ENCODE results near the gene BACH2. TPM values are rescaled to one million over a fixed set of nuclear protein-coding genes. Genes with fewer than 3 reads are reported as not detected.

The BACH2 gene
- total and polyA plus RNA-seq, 9 of the 15 experiments (the other 6 are each of a cell fraction or from before 2014, with no cell fraction given) = 0.06 to 3.1 (median 0.59) TPM

GRCh38 chr6:89948876-89949275 is 347.8 kb downstream of the BACH2 start (continued):
- no peak for TF ChIP-seq NKRF (IDR thresholded peaks at IDR 0.05; ENCODE audit: borderline replicate concordance)
- no peak for TF ChIP-seq ZNF3 (CRISPR knock-in tag; IDR thresholded peaks at IDR 0.05)
- TF ChIP-seq FIP1L1 (IDR thresholded peaks at IDR 0.05; ENCODE audit: low read depth, low read length, poor library complexity, severe bottlenecking) = no peak
- TF ChIP-seq NFYB (IDR thresholded peaks at IDR 0.05; ENCODE audit: extremely low read depth, insufficient read length) = no peak
- no peak for TF ChIP-seq HSF4 (CRISPR knock-in tag; IDR thresholded peaks at IDR 0.05; ENCODE audit: borderline replicate concordance)
- TF ChIP-seq CBFB (CRISPR knock-in tag; IDR thresholded peaks at IDR 0.05) = no peak
- no peak for TF ChIP-seq ARID1B (IDR thresholded peaks at IDR 0.05)
- TF ChIP-seq XRCC5 (IDR thresholded peaks at IDR 0.05; ENCODE audit: low read depth, low read length) = no peak
- no peak for TF ChIP-seq MYC (IDR thresholded peaks at IDR 0.05; ENCODE audit: low read depth, low read length)
- no peak for TF ChIP-seq MYC (CRISPR knock-in tag; IDR thresholded peaks at IDR 0.05; ENCODE audit: borderline replicate concordance, low read depth)
- no peak for TF ChIP-seq ZNF830 (CRISPR knock-in tag; IDR thresholded peaks at IDR 0.05)

All from K562 (cell line).